Inferior parietal cortex (tissue), 1 donor: Measurements from ENCODE around the gene PQBP1.
"Not testable (repeated sequence)": the region's sequence is repeated elsewhere in the genome, so short reads cannot be mapped to it uniquely, and the experiment has no call there.

Experiments
- DNase-seq: peaks from one replicate; pipeline ENCODE4 v3.0.0-alpha.2; 2016; ENCODE audit errors: extremely low spot score

PQBP1 gene, protein sequence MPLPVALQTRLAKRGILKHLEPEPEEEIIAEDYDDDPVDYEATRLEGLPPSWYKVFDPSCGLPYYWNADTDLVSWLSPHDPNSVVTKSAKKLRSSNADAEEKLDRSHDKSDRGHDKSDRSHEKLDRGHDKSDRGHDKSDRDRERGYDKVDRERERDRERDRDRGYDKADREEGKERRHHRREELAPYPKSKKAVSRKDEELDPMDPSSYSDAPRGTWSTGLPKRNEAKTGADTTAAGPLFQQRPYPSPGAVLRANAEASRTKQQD

DNA sequence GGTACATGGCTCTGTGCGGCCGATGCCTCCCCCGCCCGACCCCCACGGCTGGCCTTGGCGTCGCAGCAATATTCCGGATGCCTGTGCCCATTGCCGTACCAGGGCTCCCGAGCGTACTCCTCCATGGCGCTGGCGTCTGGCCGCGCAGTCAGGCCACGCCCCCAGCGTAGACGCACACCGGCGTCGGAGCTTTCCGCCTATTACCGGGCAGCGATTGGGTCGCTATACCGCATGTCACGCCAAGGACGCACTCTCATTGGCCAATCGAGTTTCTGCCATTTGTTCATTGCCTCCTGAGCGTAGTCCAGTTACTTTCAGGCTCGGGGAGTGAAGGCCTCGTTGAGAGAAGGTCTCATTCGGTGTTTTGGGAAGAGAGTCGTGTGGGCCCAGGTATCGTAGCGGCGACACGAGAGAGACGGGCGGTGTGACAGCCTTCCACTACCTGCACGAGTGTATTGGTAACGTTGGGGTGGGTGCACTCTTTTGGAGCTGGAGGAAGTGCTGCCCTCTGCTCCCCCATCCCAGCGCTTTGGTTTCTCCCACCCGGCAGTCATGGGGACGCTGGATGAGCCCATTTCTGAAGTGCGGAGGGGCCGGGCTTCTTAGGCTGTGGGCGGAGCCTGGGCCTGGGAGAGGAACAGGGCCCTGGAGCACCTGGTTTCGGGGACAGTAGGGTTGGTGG is at the start of gene PQBP1, which contains the start of gene TIMM17B:
Gene PQBP1 (plus strand): TSS at position 306 of the 682 bp plus-strand sequence. CDS start 580 bp downstream, outside the sequence.
Gene TIMM17B (minus strand): TSS at position 144 of the 682 bp plus-strand sequence. CDS start 19 bp downstream, at position 125.
- peak; percentile 94 for DNase-seq

- no peak for DNase-seq
These were observed 48.9 kb upstream of the PQBP1 start for GRCh38 chrX:48848847-48849246.

- DNase-seq = no peak
These were observed 44.9 kb upstream of the PQBP1 start for GRCh38 chrX:48852857-48853256.

DNA sequence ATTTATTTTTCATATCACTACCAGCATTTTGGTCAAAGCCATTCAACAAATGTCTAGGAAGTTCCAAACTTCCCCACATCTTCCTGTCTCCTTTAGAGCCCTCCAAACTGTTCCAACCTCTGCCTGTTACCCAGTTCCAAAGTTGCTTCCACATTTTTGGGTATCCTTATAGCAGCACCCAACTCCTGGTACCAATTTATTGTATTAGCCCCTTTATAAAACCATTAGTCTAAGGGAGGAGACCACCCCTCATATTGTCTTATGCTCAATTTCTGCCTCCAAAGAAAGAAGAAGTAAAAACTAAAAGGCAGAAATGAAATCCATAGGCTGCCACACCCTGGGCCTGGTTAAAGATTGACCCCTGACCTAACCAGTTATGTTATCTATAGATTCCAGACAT is 44.2 kb upstream of the PQBP1 start:
- DNase-seq = not testable (repeated sequence)

DNA sequence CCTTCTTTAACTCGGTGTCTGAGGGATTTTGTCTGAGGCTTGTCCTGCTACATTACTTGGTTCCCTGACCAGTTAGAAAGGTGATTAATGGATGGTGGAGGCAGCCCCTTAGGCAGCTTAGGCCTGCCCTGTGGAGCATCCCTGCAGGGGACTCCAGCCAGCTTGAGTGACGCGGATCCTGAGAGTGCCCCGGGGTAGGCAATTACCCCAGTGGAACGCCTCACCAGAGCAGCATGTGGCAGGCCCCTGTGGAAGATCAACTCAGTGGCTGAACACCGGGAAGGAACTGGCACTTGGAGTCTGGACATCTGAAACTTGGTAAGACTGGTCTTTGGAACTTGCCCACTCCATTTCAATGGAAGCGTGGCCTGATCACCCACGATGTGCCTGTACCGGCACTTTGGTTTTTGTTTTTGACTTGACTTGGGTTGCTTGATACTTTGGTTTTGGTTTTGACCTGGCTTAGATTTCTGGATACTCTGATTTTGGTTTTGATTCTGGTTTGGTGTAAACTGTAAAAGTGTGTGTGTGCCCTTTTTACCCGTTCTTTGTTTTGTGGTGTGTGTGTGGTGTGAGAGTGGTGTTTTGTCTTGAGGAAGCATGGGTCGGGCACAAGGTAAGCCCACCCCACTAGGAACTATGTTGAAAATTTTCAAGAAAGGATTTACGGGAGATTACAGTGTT is 43.5 kb upstream of the PQBP1 start:
- not testable (repeated sequence) for DNase-seq

DNA sequence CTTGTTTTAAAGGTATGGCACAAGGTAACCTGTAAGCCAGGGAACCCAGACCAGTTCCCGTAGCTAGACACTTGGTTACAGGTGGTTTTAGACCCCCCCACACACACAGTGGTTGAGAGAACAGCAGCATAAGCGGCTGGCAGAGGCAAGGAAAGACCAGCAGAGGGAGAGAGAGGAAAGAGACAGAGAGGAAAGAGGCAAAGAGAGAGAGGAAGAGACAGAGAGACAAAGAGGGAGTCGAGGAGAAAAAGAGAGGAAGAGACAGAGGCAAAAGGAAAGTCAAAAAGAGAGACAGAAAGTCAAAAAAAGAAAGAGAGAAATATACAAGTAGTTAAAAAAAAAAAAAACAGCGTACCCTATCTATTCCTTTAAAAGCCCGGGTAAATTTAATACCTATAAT is 42.8 kb upstream of the PQBP1 start:
- no peak for DNase-seq

DNA sequence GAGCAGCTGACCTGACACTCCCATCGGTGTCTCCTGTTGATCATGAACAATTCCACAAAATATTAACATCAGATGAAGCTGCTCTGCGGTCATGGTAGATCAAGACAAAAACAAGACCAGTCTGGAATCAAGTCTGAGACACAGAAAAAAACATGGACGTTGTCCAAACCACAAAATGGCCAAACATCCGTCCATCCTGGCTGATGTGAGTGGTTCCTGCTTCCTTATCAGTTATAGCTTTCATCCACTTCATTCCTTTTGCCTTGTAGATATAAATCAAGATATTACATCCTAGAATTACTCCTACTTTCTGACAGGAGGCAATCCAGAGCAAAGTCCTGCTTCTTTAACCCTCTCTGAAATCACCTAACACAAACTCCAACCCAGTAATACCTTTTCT is 33.5 kb upstream of the PQBP1 start:
- peak; percentile 1 for DNase-seq

- DNase-seq = not testable (repeated sequence)
These were observed 25.7 kb upstream of the PQBP1 start for GRCh38 chrX:48872017-48872416.

- DNase-seq = not testable (repeated sequence)
These were observed 20.8 kb upstream of the PQBP1 start for GRCh38 chrX:48876944-48877343.

GRCh38 chrX:48883729-48884128 is 14.0 kb upstream of the PQBP1 start:
- DNase-seq = no peak

GRCh38 chrX:48886586-48886985 is 11.1 kb upstream of the PQBP1 start:
- DNase-seq = not testable (repeated sequence)

GRCh38 chrX:48890296-48890925 is 7.3 kb upstream of the PQBP1 start:
- no peak for DNase-seq

DNA sequence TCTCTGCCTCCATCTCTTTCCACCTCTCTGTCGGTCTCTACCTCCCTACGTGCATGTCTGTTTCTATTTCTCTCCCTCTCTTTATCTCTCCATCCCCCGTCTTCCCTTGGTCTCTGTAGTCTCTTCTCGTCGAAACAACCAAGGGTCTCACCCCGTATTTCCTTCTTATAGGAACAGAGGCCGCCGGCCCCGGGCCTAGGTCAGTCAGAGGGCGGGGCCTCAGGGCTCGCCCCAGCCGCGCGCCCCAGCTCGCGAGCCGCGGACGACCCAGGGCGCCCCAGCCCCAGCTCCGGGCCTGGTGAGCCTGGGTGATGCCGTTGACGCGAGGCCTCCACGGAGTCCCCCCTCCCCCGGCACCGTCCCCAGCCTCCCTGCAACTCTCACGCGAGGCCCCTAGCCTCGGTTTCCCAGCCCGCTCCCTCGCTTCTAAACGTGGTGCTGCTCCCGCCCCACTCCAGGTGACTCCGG is 6.8 kb upstream of the PQBP1 start:
- no peak for DNase-seq

DNA sequence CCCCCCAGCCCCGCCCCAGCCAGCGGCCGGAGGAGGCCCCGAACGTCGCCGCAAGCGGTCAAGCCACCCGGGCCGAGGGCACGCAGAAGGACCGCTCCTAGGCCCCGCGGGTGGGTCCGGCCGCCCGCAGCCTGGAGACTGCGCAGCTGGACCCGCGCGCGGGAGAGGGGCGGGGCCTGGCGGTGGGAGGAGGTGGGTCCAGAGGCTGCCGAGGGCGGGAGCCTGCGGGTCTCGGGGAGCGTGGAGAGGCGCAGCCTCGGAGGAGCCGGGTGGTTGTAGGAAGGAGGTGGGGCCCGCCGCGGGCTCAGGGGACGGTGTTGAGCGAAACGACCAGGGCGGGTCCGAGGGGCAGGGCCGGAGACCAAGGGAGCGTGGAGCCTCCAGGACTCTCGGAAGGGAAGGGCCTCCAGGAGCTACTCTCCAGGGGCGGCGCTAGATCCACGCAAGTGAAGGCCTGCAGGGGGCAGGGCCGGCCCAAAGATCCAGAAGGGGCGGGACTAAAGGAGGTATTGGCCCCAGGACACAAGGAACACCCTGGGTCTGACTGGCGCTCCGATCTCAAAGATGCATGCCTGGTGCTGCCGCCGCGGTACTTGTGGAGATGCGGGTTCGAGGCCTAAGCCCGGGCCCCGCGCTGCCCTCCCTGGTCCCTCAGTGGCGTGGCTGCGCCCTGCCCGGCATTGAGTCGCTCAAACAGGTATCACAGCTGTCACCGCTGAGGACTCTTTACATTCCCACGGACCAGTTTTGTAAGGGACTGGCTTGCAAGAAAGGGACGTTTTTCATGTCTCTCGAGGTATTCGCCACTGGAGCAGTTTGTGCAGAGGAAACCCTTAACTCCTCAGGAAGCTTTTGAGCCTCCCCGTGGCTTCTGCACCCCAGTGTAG is 6.1 kb upstream of the PQBP1 start:
- peak; percentile 78 for DNase-seq

DNA sequence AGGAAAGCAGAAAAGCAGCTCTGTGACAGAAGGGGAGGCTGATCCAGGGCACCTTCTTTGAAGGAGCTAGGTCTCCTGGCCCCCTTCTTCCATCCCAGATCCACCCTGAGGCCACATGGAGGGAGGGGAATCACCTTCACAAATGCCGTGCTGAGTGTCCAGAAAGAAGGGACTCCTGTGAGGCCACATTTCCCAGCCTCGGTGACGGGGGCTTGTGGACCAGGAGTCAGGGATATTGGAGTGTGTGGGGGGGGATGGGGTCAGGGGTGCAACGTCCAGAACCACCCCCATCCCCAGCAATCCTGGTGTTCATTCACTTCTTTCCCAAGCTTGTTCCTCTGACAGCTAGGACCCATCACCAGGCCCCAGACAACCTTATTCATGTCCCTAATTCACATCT is 4.8 kb upstream of the PQBP1 start:
- DNase-seq = no peak

DNA sequence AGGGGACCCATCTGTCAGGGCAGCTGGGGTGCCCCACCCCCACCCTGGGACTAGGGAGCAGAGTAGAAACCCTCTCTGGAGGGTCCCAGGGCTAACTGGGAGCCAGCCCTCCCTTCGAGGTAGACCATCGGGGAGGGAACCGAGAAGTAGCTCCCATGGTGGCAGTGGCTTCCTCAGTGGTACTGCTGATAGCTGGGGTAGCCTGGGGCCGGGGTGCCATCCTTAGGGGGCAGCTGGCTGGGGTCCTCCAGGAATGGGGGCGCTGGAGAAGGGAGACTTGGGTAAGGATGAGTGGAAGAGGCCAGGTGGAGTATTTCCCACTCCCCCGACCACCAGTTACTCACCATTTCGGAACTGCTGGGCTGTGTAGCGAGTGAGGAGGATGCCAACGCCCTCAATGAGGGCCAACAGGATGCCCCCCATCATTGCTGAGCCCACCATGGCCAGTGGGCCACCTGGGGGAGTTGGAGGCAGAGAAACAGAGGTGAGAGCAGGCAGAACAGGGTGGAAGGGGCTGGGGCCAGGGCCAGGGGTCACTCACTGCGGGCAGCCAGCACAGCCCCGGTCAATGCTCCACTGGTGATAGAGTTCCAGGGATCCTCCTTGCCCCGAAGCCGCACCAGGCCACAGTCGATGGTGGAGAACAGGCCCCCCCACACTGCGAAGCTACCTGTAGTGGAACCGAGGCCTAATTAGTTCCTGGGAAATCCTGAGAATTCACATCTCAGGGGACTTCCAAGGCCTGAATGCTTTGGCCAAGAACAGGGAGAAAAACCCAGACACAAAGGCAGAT is 4.0 kb upstream of the PQBP1 start:
- DNase-seq = no peak

GRCh38 chrX:48894891-48895290 is 2.8 kb upstream of the PQBP1 start:
- no peak for DNase-seq

DNA sequence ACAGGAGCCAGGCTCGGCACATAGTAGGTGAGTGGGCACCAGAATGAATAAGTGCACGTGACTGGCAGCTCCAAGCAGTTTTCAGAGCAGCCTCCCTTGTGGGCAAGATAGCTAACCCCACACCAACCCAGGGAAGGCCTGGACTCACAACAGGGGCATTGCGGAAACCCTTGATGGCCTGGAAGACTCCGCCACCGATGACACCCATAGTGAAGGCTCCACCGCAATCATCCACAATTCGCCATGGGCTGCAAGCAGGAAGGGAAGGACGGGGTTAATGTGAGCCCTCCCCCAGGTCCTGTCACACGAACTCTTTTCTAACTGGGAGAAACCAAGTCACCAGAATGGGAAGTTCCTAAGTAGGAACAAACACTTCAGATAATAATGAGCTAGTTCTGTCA is 1.1 kb upstream of the PQBP1 start:
- no peak for DNase-seq

GRCh38 chrX:48897157-48897624 is 539 bp upstream of the PQBP1 start:
- DNase-seq = peak; percentile 31

GRCh38 chrX:48899078-48899410 is 1.3 kb downstream of the PQBP1 start:
- no peak for DNase-seq
